ENCODE results near the gene CHD3. TPM values are rescaled to one million over a fixed set of nuclear protein-coding genes. Genes with fewer than 3 reads are reported as not detected.

The CHD3 gene
- total RNA-seq, 4 donors from 2014 or later, result 78.9 to 117 (median 91.4) TPM

DNA sequence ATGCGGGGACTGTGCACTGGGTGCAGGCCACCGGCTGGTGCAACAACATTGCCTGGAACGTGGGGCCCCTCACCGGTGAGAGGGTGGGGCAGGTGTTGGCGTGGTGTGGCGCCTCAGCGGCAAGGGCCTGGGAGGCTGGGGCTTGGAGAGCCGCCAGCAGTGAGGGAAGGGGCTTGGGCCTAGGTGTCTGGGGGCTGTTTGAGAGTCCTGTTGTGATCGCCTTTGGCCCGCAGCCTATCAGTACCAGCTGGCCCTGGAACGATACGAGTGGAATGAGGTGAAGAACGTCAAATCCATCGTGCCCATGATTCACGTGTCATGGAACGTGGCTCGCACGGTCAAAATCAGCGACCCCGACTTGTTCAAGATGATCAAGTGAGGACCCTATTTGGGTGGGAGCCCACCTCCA is 36.3 kb upstream of the CHD3 start:
- peaks cover 40 to 50% of the 10 kb centered on the region in 2 donors for H3K36me3 ChIP-seq
- no peak for DNase-seq
- intact Hi-C loops (cut with DNase I), result no loop called here
- TF ChIP-seq, protein P1, sequence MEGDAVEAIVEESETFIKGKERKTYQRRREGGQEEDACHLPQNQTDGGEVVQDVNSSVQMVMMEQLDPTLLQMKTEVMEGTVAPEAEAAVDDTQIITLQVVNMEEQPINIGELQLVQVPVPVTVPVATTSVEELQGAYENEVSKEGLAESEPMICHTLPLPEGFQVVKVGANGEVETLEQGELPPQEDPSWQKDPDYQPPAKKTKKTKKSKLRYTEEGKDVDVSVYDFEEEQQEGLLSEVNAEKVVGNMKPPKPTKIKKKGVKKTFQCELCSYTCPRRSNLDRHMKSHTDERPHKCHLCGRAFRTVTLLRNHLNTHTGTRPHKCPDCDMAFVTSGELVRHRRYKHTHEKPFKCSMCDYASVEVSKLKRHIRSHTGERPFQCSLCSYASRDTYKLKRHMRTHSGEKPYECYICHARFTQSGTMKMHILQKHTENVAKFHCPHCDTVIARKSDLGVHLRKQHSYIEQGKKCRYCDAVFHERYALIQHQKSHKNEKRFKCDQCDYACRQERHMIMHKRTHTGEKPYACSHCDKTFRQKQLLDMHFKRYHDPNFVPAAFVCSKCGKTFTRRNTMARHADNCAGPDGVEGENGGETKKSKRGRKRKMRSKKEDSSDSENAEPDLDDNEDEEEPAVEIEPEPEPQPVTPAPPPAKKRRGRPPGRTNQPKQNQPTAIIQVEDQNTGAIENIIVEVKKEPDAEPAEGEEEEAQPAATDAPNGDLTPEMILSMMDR (IDR thresholded peaks at IDR 0.05), result no peak
- TF ChIP-seq POLR2A (IDR thresholded peaks at IDR 0.05), result no peak
- H3K27me3 ChIP-seq, result no peaks in the 10 kb centered on the region
- no peak overlapping the region for H3K4me3 ChIP-seq (replicated peaks in 1 of 3)
- peak overlapping the region in 1 of 3 donors; percentile 7 for H3K27ac ChIP-seq
- peaks cover 12 to 27% of the 10 kb centered on the region in 2 donors for H3K4me1 ChIP-seq
- no peaks in the 10 kb centered on the region for H3K9me3 ChIP-seq
- WGBS, 2 donors, result 78 to 90% methylated on average over 17 to 20 of the region's 20 CpGs

DNA sequence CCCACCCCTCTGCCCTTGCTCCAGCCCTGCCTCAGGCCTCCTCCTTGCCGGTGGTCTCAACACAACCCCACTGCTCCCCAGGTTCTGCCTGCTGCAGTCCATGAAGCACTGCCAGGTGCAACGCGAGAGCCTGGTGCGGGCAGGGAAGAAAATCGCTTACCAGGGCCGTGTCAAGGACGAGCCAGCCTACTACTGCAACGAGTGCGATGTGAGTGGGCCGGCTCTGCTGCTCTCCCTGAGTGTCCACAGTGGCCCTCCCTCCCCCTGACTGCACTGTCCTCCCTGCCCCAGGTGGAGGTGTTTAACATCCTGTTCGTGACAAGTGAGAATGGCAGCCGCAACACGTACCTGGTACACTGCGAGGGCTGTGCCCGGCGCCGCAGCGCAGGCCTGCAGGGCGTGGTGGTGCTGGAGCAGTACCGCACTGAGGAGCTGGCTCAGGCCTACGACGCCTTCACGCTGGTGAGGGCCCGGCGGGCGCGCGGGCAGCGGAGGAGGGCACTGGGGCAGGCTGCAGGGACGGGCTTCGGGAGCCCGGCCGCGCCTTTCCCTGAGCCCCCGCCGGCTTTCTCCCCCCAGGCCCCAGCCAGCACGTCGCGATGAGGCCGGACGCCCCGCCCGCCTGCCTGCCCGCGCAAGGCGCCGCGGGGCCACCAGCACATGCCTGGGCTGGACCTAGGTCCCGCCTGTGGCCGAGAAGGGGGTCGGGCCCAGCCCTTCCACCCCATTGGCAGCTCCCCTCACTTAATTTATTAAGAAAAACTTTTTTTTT is 35.5 kb upstream of the CHD3 start:
- intact Hi-C loops (cut with DNase I), result no loop called here
- no peaks in the 10 kb centered on the region for H3K27me3 ChIP-seq
- H3K4me1 ChIP-seq, result peaks cover 12 to 27% of the 10 kb centered on the region in 2 donors
- peaks cover 33 to 42% of the 10 kb centered on the region in 2 donors for H3K36me3 ChIP-seq
- H3K4me3 ChIP-seq (replicated peaks in 1 of 3), result no peak overlapping the region
- peak overlapping the region in 1 of 3 donors; percentile 7 for H3K27ac ChIP-seq
- TF ChIP-seq, protein P1 (IDR thresholded peaks at IDR 0.05), result no peak
- no peak for TF ChIP-seq POLR2A (IDR thresholded peaks at IDR 0.05)
- no peaks in the 10 kb centered on the region for H3K9me3 ChIP-seq
- DNase-seq, result no peak
- 86 to 97% methylated on average over 15 to 23 of the region's 51 CpGs for WGBS, 2 donors

DNA sequence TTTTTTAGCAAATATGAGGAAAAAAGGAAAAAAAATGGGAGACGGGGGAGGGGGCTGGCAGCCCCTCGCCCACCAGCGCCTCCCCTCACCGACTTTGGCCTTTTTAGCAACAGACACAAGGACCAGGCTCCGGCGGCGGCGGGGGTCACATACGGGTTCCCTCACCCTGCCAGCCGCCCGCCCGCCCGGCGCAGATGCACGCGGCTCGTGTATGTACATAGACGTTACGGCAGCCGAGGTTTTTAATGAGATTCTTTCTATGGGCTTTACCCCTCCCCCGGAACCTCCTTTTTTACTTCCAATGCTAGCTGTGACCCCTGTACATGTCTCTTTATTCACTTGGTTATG is 34.9 kb upstream of the CHD3 start:
- 80 to 83% methylated on average over 21 of the region's 21 CpGs for WGBS, 2 donors
- H3K4me3 ChIP-seq (replicated peaks in 1 of 3), result no peak overlapping the region
- peaks cover 17 to 31% of the 10 kb centered on the region in 2 donors for H3K4me1 ChIP-seq
- no peak for DNase-seq
- no peaks in the 10 kb centered on the region for H3K27me3 ChIP-seq
- intact Hi-C loops (cut with DNase I), result no loop called here
- no peaks in the 10 kb centered on the region for H3K9me3 ChIP-seq
- no peak overlapping the region for H3K27ac ChIP-seq
- H3K36me3 ChIP-seq, result peaks cover 27 to 36% of the 10 kb centered on the region in 2 donors
- TF ChIP-seq, protein P1 (IDR thresholded peaks at IDR 0.05), result no peak
- TF ChIP-seq POLR2A (IDR thresholded peaks at IDR 0.05), result no peak

DNA sequence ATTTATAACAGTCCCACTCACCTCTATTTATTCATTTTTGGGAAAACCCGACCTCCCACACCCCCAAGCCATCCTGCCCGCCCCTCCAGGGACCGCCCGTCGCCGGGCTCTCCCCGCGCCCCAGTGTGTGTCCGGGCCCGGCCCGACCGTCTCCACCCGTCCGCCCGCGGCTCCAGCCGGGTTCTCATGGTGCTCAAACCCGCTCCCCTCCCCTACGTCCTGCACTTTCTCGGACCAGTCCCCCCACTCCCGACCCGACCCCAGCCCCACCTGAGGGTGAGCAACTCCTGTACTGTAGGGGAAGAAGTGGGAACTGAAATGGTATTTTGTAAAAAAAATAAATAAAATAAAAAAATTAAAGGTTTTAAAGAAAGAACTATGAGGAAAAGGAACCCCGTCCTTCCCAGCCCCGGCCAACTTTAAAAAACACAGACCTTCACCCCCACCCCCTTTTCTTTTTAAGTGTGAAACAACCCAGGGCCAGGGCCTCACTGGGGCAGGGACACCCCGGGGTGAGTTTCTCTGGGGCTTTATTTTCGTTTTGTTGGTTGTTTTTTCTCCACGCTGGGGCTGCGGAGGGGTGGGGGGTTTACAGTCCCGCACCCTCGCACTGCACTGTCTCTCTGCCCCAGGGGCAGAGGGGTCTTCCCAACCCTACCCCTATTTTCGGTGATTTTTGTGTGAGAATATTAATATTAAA is 34.4 kb upstream of the CHD3 start:
- no peaks in the 10 kb centered on the region for H3K27me3 ChIP-seq
- H3K36me3 ChIP-seq, result peaks cover 22 to 31% of the 10 kb centered on the region in 2 donors
- no peak overlapping the region for H3K4me3 ChIP-seq (replicated peaks in 1 of 3)
- TF ChIP-seq POLR2A (IDR thresholded peaks at IDR 0.05), result no peak
- TF ChIP-seq, protein P1 (IDR thresholded peaks at IDR 0.05), result no peak
- H3K9me3 ChIP-seq, result no peaks in the 10 kb centered on the region
- no peak for DNase-seq
- intact Hi-C loops (cut with DNase I), result no loop called here
- 80 to 81% methylated on average over 31 of the region's 31 CpGs for WGBS, 2 donors
- peaks cover 22 to 37% of the 10 kb centered on the region in 2 donors for H3K4me1 ChIP-seq
- peak overlapping the region in 2 of 3 donors; percentile 88 to 92 for H3K27ac ChIP-seq

Data from thyroid gland (tissue), 4 donors.